GM20000 (cell line): Measurements from ENCODE around the gene RGS7BP.

Experiments
- DNase-seq: peaks from one replicate; pipeline ENCODE4 v3.0.0; 2012; ENCODE audit warnings: low spot score
- CTCF ChIP-seq: IDR thresholded peaks from 2 replicates; pipeline ENCODE4 v1.5.1; 2012; ENCODE audit warnings: mild to moderate bottlenecking, control low read depth; ENCODE audit errors: extremely low read depth, missing control alignments

RGS7BP gene

DNA sequence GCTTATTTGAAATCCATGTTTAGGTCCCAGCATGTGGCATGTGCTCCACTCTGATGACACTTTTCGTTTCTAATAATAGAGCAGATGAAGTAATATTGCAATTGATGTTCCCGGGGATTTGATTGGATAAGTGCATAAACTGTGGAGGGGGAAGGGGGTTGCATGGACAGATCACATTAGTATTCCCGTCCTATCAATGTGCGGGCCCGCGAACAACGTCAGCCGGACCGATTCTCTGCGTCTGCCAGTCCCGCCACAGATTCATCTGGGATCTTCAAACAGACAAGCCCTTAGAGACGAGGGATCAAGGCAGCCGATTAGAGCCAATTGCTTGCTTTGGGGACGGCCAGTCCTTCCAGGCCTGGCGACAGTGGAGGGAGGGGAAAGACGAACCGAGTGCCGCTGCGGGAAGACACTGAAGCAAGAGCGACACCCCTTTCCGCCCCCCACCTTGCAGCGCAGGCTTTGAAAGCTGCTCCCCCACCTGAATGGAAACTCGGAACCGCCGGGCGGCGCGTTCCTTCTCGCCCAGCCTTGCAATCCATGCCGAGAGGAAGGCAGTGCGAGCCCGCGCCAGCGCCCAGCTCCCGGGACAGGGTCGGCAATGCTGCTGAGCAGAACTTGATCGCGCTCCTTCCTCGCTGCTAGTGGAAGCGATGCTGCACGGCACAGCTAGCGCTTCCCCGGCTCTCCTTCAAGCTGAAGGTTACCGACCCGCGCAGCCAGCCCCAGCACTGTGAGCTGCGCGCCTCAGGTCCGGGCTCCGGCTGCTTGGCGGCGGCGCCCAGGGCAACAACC, at the start of gene RGS7BP:
Gene RGS7BP, plus strand, starts transcription at position 247 of the 798 bp plus-strand sequence. CDS start 610 bp downstream, outside the sequence.
- no peak for DNase-seq
- no peak for TF ChIP-seq CTCF

DNA sequence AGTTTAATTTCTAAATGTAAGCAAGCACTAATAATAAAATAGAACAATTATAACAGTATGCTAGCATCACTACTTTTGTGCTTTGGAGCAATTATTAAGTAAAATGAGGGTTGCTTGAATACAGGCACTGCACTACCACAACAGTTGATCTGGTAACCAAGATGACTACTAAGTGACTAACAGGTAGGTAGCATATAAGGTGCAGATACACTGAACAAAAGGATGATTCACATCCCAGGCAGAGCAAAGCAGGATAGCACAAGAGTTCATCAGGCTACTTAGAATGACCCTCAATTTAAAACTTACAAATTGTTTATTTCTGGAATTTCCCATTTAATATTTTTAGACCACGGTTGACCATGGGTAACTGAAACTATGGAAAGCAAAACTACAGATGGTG, 48.0 kb upstream of the RGS7BP start:
- DNase-seq, result no peak
- no peak for TF ChIP-seq CTCF

DNA sequence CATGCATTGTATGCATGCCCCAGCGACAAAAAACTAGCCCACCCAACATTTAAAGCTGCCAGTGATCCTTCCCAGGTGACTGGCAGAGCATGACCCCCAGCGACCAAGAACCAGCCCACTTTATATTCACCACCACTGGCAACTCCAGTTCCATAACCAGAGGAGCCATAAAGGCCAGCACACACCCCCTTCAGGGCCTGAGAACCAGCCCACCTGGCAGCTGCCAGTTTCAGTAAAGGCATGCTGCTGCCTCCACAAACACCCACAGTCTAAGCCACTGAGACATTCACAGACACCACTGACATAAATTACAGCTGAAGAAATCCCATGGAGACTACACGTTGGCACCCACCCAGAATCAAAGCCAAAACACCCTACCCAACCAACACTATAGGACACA, 46.9 kb upstream of the RGS7BP start:
- DNase-seq, result no peak
- TF ChIP-seq CTCF, result no peak

- no peak for DNase-seq
- no peak for TF ChIP-seq CTCF
Observed at GRCh38 chr5:64462391-64462790, 43.4 kb upstream of the RGS7BP start.

DNA sequence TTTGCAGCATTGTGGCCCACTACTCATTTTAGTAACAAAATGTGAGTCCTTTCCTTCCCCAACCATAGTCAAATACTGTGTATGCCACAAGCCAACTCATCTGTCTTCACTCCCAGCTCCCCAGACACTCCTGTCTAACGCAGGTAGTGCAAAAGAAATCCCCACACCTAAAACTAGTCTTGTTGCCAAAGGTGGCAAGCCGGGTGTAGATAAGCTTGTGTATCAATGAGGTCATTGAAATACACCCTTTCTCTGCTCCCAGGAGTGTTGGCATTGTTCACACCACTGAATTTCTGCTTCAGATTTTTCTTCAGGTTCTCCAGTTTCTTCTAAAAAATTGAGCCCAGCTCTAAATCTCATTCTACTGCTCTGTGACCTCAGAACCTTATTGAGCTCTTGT, 19.7 kb upstream of the RGS7BP start:
- TF ChIP-seq CTCF, result no peak
- DNase-seq, result no peak

DNA sequence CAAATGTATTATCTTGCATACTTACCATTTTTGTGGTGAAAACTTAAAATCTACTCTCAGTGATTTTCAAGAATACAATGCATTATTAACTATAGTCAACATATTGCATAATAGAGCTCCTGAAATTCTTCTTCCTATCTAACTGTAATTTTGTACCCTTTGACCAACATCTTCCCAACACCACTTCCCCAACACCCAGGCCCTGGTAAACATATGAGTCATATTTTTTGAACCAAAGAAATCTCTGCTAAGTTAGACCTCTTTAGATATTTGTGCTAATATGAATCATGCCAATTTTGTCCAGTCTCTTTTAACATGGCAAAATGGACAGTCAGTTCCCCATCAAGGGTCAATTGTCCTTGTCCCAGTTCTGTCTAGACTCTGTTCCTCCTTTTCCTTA, 18.5 kb upstream of the RGS7BP start:
- no peak for TF ChIP-seq CTCF
- DNase-seq, result no peak

- no peak for DNase-seq
- no peak for TF ChIP-seq CTCF
Observed at GRCh38 chr5:64489857-64490256, 16.0 kb upstream of the RGS7BP start.
